ENCODE data around the gene CELA2A. TPM values are rescaled to one million over a fixed set of nuclear protein-coding genes. Genes with fewer than 3 reads are reported as not detected.
"Not testable (repeated sequence)": the region's sequence is repeated elsewhere in the genome, so short reads cannot be mapped to it uniquely, and the experiment has no call there.

CELA2A gene
- total and polyA plus RNA-seq, 11 donors = 0.76 to 1.0 (median 0.84) TPM; not detected in 6

- Histone ChIP-seq H3K36me3 (peaks cover 0 to 27% (median 14%) of the 10 kb centered on the region in 9 donors), H3K27me3 (no peaks in the 10 kb centered on the region), H3K4me1 (peaks cover 0 to 21% (median 2%) of the 10 kb centered on the region in 12 donors), H3K27ac (peak overlapping the region in 3 of 12 donors; percentile 32 to 68 (median 57)), H3K4me3 (no peak overlapping the region), H3K9me3 (peaks cover 0 to 7% (median 0%) of the 10 kb centered on the region in 12 donors)
- TF ChIP-seq POLR2A (IDR thresholded peaks at IDR 0.05) (no peak), CTCF (IDR thresholded peaks at IDR 0.05) (no peak)
- WGBS, 4 donors = 64 to 81% (median 68%) methylated on average over 13 of the region's 13 CpGs
- no peak for DNase-seq
- ATAC-seq = peak in 3 of 4 donors; percentile 26 to 50 (median 35)
- intact Hi-C loops (cut with DNase I) = no loop called here
Observed at GRCh38 chr1:15489052-15489736, 32.7 kb downstream of the CELA2A start.

GRCh38 chr1:15491010-15491409 lies 34.5 kb downstream of the CELA2A start:
- ATAC-seq; H3K27ac ChIP-seq; H3K9me3 ChIP-seq; intact Hi-C loops (cut with DNase I); H3K4me3 ChIP-seq; DNase-seq; H3K27me3 ChIP-seq: not testable (repeated sequence)
- WGBS, 4 donors = 92 to 95% (median 93%) methylated on average over 4 of the region's 4 CpGs
- H3K4me1 ChIP-seq = peaks cover 0 to 21% (median 2%) of the 10 kb centered on the region in 12 donors
- peaks cover 0 to 38% (median 23%) of the 10 kb centered on the region in 9 donors for H3K36me3 ChIP-seq

GRCh38 chr1:15492596-15492995 lies 36.1 kb downstream of the CELA2A start:
- peaks cover 0 to 7% (median 0%) of the 10 kb centered on the region in 12 donors for H3K9me3 ChIP-seq
- peak; percentile 89 to 95 (median 94) for ATAC-seq
- H3K4me1 ChIP-seq = peaks cover 0 to 21% (median 2%) of the 10 kb centered on the region in 12 donors
- peak overlapping the region in 10 of 12 donors; percentile 17 to 80 (median 62) for H3K27ac ChIP-seq
- DNase-seq = peak in 4 of 5 donors; percentile 56 to 78 (median 70)
- intact Hi-C loops (cut with DNase I) = no loop called here
- no peak overlapping the region for H3K4me3 ChIP-seq
- TF ChIP-seq CTCF (IDR thresholded peaks at IDR 0.05) (no peak), POLR2A (IDR thresholded peaks at IDR 0.05) (no peak)
- peaks cover 0 to 50% (median 26%) of the 10 kb centered on the region in 9 donors for H3K36me3 ChIP-seq
- 39 to 54% (median 48%) methylated on average over 5 of the region's 5 CpGs for WGBS, 4 donors
- no peaks in the 10 kb centered on the region for H3K27me3 ChIP-seq

- Histone ChIP-seq H3K27ac (peak overlapping the region in 1 of 12 donors; percentile 80), H3K9me3 (peaks cover 0 to 13% (median 0%) of the 10 kb centered on the region in 12 donors), H3K4me1 (peaks cover 0 to 16% (median 2%) of the 10 kb centered on the region in 12 donors), H3K4me3 (no peak overlapping the region), H3K27me3 (no peaks in the 10 kb centered on the region), H3K36me3 (peaks cover 0 to 58% (median 26%) of the 10 kb centered on the region in 9 donors)
- 89 to 97% (median 96%) methylated on average over 9 of the region's 9 CpGs for WGBS, 4 donors
- no peak for DNase-seq
- intact Hi-C loops (cut with DNase I) = no loop called here
- TF ChIP-seq CTCF (IDR thresholded peaks at IDR 0.05) = no peak
- no peak for TF ChIP-seq POLR2A (IDR thresholded peaks at IDR 0.05)
- no peak for ATAC-seq
Observed at GRCh38 chr1:15493869-15494390, 37.4 kb downstream of the CELA2A start.

All from heart left ventricle (tissue), 16 donors.